HL-60/S4 (cell line): ENCODE measurements around the gene KRTAP19-8.

ENCODE experiments used
- in situ Hi-C: fragments of 300-500 bp; cut with MboI; formaldehyde crosslinking; loops from 2 replicates; pipeline ENCODE4 v1.14.3; 2022; ENCODE audit warnings: low sequenced_read_pairs

KRTAP19-8 gene

GRCh38 chr21:31012133-31013089 is 25.9 kb downstream of the KRTAP19-8 start:
- in situ Hi-C loops, result no loop called here

GRCh38 chr21:31011412-31011811 is 26.9 kb downstream of the KRTAP19-8 start:
- in situ Hi-C loops, result no loop called here

GRCh38 chr21:31008355-31008754 is 29.9 kb downstream of the KRTAP19-8 start:
- in situ Hi-C loops, result no loop called here

- in situ Hi-C loops, result no loop called here
These were observed 33.3 kb downstream of the KRTAP19-8 start for GRCh38 chr21:31005019-31005418.

- in situ Hi-C loops, result no loop called here
These were observed 34.8 kb downstream of the KRTAP19-8 start for GRCh38 chr21:31003471-31003870.

GRCh38 chr21:30997541-30997940 is 40.7 kb downstream of the KRTAP19-8 start:
- in situ Hi-C loops, result no loop called here

GRCh38 chr21:30996728-30997127 is 41.5 kb downstream of the KRTAP19-8 start:
- in situ Hi-C loops, result no loop called here

- in situ Hi-C loops, result no loop called here
These were observed 43.3 kb downstream of the KRTAP19-8 start for GRCh38 chr21:30994932-30995331.

- in situ Hi-C loops, result no loop called here
These were observed 47.6 kb downstream of the KRTAP19-8 start for GRCh38 chr21:30990514-30991262.

GRCh38 chr21:30988706-30989105 is 49.6 kb downstream of the KRTAP19-8 start:
- in situ Hi-C loops, result no loop called here
